Stimulated activated CD4-positive, alpha-beta T cell treated with anti-CD3 and anti-CD28 coated beads, TNF-alpha, amount 100 ng/mL, for 24 hours (primary cell): ENCODE results near the gene TRAF7.

ENCODE experiments used
- DNase-seq, 3 experiments: peaks; one replicate each; pipeline ENCODE4 v3.0.0-alpha.2; 2020; ENCODE audit warnings: low read depth in 3 of 3

TRAF7 gene

GRCh38 chr16:2181952-2182351 lies 26.4 kb downstream of the TRAF7 start:
- DNase-seq: no peak

GRCh38 chr16:2183671-2184070 lies 28.1 kb downstream of the TRAF7 start:
- DNase-seq: no peak

GRCh38 chr16:2184346-2184745 lies 28.8 kb downstream of the TRAF7 start:
- no peak for DNase-seq

DNA sequence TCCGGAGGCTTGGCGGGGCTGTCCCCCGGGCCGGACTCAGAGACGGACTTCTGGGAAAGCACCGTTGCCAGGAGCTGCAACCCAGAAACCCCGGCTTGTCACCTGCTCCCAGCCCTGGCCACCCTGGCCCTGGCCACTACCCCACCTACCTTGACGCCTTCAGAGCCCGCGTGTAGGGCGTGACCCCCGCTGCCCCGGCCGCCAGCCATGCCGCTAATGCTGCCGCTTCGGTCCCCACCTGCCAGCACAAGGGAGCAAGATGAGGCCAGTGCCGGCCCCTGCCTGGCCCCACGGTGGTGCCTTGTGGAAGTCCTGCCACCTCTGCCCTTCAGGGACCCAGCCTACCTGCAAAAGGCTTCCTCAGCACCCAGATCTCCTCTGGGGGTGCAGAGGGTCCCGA lies 29.4 kb downstream of the TRAF7 start:
- DNase-seq: no peak

DNA sequence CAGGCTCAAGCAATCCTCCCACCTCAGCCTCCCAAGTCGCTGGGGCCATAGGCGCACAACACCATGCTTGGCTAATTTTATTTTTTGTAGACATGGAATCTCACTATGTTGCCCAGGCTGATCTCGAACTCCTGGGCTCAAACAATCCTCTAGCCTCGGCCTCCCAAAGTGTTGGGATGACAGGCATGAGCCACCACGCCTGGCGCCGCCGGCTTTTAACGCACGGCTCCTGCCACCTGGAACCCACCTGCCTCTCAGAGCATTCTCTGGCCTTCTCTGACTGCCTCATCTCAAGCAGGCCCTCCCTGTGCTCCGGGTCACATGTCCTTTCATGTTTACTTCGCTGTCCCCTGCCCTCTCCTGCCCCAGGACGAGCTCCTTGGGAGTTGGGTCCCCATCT lies 30.5 kb downstream of the TRAF7 start:
- no peak for DNase-seq

DNA sequence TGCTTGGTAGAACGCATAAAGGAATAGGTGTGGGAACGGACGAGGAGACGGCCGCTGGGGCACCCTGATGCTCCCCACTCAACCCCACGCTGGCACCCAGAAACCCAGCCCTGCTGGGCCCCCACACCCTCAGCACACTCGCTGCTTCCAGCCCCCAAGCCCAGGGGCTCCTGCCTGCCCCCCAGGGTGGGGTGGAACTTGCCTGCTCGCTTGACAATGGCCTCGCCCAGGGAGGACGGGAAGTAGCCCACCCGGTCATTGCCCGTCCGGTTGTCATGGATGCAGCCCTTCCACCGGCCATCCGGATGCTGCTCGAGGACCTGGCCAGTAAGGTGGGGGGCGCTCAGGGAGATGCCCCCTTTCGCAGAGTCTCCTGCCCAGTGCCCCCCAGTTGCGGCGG lies 30.9 kb downstream of the TRAF7 start:
- DNase-seq: no peak

GRCh38 chr16:2187212-2187611 lies 31.6 kb downstream of the TRAF7 start:
- DNase-seq: no peak

DNA sequence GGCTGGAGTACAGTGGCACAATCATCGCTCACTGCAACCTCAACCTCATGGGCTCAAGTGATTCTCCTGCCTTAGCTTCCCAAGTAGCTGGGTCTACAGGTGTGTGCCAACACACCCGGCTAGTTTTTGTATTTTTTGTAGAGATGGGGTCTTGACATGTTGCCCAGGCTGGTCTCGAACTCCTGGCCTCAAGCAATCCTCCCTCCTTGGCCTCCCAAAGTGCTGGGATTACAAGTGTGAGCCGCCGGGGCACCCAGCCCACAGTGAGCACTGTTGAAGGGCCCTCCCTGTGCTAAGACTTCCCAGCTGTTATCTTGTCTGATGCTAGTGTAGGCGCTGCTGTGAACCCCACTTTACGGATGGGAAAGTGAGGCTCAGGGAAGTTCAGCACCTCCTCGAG lies 32.8 kb downstream of the TRAF7 start:
- no peak for DNase-seq

DNA sequence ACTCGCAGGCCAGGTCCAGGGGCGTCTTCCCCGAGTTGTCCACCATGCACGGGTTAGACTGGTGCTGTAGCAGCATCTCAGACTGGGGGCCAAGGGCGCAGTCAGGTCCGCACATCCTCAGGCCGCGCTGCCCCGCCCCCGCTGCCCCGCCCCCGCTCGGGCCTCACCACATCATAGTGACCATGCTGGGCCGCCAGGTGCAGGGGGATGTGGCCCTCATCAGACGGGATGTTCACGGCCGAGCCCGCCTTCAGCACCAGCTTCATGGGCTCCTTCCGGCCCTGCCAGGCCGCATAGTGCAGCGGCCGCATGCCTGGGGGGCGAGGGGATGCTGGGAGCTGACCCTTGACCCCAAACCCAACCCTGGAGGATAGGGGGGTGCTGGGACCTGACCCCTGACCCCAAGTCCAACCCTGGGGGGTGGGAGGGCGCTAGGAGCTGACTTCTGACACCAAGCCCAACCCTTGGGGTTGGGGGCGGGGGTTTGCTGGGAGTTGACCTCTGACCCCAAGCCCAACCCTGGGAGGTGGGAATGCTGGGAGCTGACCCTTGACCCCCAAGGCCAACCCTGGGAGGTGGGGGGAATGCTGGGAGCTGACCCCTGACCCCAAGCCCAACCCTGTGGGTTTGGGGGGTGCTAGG lies 33.8 kb downstream of the TRAF7 start:
- no peak for DNase-seq

DNA sequence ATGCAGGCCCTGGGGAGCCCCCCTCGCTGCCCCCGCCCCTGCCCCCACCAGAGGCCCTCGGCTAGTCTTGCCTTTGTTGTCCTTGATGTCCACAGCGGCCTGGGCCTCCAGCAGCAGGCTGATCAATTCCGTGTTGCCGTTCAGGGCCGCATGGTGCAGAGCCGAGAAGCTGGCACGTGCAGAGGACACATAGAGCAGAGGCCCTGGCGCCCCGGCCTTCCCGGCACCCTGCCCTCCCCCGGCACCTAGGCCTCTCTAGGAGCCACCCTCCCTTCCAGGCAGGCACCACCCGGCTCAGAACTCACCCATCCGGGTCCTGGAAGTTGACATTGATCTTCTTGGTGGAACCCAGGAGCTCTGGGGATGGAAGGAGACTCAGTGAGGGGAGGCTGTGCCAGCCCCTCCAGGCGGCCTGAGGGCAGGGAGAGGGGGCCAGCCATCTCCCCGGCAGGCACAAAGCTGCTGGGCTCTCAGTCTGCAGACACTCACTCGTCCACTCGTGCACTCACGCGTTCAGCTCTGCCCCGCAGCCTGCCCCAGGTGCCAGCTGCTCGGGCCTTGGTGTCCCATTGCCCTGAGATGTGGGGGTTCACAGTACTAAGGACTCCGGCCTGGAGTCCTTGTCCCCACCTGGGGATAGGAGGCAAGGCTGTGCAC lies 34.5 kb downstream of the TRAF7 start:
- DNase-seq: no peak

DNA sequence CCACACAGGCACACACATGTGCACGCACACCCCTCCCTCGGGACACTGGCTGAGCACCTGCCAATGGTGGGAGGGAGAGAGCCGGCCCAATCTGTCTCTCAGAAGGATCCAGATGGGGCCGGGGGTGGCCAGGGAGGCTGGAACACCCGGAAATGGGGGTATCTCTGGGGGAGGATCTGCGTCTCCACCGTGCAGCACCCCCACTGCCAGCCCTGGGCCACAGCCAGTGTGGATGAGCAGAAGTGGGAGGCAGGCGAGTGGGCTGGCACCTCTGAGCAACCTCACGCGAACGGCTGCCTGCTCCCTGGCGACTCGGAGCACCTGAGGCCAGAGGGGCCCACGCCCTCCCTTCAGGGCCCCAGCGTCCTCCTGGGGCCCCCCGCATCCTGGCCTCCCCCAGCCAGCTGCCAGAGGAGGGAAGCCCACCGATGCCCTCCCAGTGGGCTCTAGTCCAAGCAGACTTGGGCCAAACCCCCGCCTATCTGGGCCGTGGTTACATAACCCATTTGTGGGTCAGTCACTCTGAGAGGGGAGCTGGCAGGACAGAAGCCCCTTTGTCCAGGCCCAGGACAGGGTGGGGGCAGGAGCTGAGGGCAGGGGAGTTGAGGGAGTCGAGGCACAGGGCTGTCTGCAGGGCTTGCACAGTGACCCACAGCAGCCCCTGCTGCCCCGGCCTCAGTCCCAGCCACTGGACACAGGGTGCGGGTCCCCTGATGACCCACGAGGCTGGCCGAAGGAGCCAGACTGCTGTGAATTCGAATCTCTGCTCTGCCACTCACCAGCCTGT lies 35.3 kb downstream of the TRAF7 start:
- no peak for DNase-seq

GRCh38 chr16:2191446-2191706 lies 35.8 kb downstream of the TRAF7 start:
- no peak for DNase-seq

- no peak for DNase-seq
Observed at GRCh38 chr16:2194166-2194834, 38.7 kb downstream of the TRAF7 start.

DNA sequence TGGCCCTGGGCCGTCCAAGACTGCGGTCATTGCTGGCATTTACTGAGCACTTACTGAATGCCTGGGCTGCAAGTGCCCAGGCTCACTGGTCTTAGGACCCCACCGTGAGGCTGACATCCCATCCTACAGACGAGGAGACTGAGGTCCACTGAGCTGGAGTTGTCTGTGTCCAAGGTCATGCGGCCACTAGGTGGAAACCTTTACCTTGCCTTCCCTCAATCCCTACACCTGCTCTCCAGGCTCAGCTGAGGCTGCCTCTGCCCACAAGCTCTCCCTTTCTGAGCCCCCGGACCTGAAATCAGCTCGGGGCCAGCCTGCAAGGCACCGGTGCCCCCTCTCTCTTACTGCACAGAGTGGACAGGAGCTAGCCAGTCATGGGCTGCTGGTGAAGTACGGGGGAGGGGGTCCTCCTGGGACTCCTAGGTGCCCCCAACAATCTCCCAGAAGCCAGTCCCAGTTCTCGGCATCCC lies 39.3 kb downstream of the TRAF7 start:
- no peak for DNase-seq

DNA sequence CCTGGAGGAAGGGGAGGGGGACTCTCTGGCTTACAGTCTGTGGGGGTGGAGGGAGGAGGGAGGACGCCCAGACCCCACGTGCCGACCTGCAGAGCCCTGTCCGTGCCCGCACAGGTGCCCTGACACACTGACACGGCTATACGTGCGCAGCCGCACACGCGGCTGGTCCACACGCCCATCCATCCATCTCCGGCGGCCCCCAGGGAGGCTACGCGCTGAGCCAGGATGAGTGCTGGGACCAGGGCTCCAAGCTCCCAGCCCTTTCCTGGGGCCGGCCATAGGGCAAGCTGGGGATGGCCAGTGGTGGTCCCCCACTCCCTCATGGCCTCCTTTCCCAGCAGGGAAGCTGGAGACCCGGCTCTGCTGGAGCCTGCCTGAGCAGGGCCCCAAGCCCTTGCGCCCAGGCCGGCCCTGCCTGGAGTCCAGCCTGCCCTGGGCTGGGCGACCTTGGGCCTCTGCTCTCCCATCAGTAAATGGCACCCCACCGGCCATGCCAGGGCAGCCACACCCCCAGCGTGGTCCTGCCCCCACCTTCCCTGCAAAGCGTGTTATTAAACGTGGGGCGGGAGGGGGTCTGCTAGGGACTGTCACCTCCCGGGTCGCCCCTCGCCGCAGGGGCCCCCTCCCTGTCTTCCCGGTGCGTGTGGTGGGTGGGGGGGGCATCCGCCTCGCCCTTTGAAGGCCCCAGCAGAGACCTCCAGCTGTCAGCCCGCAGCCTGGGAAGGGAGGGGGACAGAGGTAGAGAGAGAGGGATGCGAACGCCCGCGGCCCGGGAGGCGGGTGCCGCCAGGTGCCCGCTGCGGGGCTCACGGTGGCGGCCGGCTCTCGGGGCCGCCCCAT lies 40.0 kb downstream of the TRAF7 start:
- DNase-seq: no peak

DNA sequence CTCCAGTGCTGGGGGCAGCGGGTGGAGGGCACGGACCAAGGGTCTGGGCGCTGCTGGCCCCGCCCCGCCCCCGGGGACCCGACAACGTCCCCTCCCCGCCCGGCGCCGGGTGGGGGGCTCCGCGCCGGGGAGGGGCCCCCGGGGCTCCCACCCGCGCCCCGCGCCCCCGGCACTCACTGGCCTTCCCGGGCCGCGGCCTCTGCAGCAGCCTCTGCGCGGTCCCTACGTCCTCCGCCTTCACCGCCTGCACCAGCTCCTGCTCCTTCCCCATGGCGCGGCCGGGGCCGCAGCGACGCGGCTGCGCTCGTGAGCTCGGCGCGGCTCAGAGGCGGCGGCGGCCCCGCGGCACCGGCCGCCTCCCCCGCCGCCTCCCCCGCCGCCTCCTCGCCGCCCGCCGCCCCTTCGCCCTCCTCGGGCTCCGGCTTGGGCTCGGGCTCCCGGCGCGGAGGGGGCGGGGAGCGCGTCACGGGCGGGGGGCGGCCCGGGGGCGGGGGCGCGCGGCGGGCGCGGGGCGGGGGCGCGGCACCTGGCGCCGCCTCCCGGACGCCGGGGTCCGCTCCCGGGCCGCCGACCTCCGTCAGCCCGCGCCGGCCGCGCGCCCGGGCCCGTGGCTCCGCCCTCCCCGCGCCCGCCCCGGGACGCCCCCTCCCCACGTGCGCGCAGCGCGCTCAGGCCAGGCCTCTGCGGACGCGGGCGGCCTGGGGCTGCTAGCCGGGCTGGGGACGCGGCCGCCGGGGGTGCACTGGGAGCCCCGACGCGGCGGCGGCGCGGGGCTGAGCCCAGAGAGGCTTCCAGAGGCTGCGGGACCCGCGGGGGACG lies 40.8 kb downstream of the TRAF7 start, which contains the start of gene CASKIN1:
Gene CASKIN1 (minus strand): TSS at position 444 of the 819 bp plus-strand sequence. CDS start 173 bp downstream, at position 271.
- no peak for DNase-seq

GRCh38 chr16:2196981-2197511 lies 41.5 kb downstream of the TRAF7 start:
- no peak for DNase-seq

GRCh38 chr16:2197765-2198164 lies 42.2 kb downstream of the TRAF7 start:
- no peak for DNase-seq

- DNase-seq: no peak
Observed at GRCh38 chr16:2198283-2198682, 42.7 kb downstream of the TRAF7 start.

DNA sequence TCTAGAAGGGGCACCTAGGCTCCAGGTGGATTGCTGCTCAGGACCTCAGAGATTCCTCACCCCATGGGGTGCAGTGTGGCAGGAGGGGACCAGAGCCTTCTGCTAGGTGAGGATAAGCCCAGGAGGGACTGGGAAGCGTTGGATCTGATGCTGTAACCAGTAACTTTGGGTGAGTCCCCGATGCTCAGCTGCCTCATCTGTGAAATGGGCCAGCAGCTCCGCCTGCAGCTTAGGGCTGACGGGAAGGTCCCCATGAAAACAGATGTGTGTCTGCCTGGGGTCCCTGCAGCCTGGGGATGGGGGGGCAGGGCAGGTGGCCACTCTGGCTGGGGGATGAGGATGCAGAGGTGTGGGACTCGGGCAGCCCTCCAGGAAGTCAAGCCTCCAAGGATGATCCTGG lies 43.5 kb downstream of the TRAF7 start:
- DNase-seq: no peak
